ENCODE results near the gene RAB29. TPM values are rescaled to one million over a fixed set of nuclear protein-coding genes. Genes with fewer than 3 reads are reported as not detected.

The RAB29 gene
- total RNA-seq, 1 experiment from 2014 or later: 11.0 TPM

DNA sequence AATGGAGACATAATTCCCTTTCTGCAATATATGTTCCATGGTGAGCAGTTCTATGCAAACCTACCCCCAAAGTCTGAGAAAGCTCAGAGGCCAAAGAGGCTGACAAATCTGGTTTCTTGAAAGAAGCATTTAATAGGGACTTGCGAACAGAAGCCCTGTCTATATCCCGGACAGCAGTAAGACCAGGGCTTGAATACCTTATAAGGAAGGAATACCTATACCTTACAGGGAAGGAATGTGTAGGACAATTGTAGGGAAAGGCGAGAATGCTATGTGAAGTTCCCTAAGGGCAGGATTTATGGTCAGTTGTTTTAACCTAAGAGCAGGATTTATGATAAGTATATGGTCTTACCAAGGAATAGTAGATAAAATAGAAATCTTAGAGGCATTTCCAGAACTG lies 42.7 kb upstream of the RAB29 start (continued):
- TF ChIP-seq, protein P1, sequence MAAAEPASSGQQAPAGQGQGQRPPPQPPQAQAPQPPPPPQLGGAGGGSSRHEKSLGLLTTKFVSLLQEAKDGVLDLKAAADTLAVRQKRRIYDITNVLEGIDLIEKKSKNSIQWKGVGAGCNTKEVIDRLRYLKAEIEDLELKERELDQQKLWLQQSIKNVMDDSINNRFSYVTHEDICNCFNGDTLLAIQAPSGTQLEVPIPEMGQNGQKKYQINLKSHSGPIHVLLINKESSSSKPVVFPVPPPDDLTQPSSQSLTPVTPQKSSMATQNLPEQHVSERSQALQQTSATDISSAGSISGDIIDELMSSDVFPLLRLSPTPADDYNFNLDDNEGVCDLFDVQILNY (CRISPR knock-in tag; IDR thresholded peaks at IDR 0.05): no peak
- TF ChIP-seq NFYB (CRISPR knock-in tag; conservative IDR thresholded peaks at IDR 0.05; ENCODE audit: low read depth) (no peak), ELF4 (CRISPR knock-in tag; IDR thresholded peaks at IDR 0.05; ENCODE audit: low read depth) (no peak), ZNF512 (CRISPR knock-in tag; IDR thresholded peaks at IDR 0.05; ENCODE audit: borderline replicate concordance) (no peak), ZNF416 (CRISPR knock-in tag; IDR thresholded peaks at IDR 0.05) (no peak), JAZF1 (CRISPR knock-in tag; IDR thresholded peaks at IDR 0.05) (no peak), TEAD1 (CRISPR knock-in tag; IDR thresholded peaks at IDR 0.05) (no peak), CREB1 (CRISPR knock-in tag; IDR thresholded peaks at IDR 0.05) (no peak)

DNA sequence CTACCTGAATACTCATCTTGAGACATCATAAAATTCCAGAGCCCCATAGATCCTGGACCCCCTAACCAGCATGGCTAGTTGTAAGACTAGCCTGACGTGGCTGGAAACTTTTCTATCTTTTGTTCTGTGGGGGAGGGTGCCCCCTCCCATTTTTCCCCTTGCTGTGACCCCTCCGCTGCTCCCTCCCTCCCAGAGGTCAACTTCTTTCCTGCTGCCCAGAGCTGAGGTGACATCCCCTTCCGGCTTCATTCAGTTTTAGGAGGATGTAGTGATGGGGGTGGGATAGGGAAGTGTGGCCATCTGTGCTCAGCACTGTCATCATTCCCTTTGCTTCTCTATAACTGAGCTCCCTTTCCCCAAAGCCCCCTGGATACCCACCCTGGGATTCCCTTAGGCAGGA lies 42.1 kb upstream of the RAB29 start:
- ChIA-PET POLR2A (no interaction called here), CTCF (interaction anchor here (0.9 to 2.1 kb wide), 3 partner anchors 25 to 160 kb away, joined by 3 to 6 read pairs (median 3); no protein-coding TSS in a partner anchor)
- DNase-seq (ENCODE audit: low spot score) (no peak), ATAC-seq (no peak)
- Mint-ChIP-seq H3K4me3 (no peak overlapping the region), H3K4me1 (peaks cover 12% of the 10 kb centered on the region), H3K27ac (no peak overlapping the region), H3K27me3 (ENCODE audit: low read depth) (peaks cover 16% of the 10 kb centered on the region; the same call in 1 of the 2 replicates), H3K36me3 (no peaks in the 10 kb centered on the region), H3K9me3 (no peaks in the 10 kb centered on the region)
- TF ChIP-seq CREM (CRISPR knock-in tag; IDR thresholded peaks at IDR 0.05) (no peak), MYBL2 (CRISPR knock-in tag; IDR thresholded peaks at IDR 0.05) (no peak), FOXK1 (CRISPR knock-in tag; IDR thresholded peaks at IDR 0.05) (no peak), GTF2I (CRISPR knock-in tag; conservative IDR thresholded peaks at IDR 0.05) (no peak), ETV6 (CRISPR knock-in tag; IDR thresholded peaks at IDR 0.05) (no peak)

- H3K9me3 Mint-ChIP-seq: no peaks in the 10 kb centered on the region
- CTCF ChIA-PET: interaction anchor here (0.9 kb wide), 1 partner anchor 36 kb away, joined by 3 read pairs; the partner anchor contains the start of gene PM20D1
- TF ChIP-seq NR2C2 (CRISPR knock-in tag; IDR thresholded peaks at IDR 0.05) (peak; percentile 30; the same call in 1 of the 2 replicates), USF1 (CRISPR knock-in tag; IDR thresholded peaks at IDR 0.05) (0 out of 2 replicates have a peak, but pooled peaks have one; percentile 27), RORB (CRISPR knock-in tag; IDR thresholded peaks at IDR 0.05) (no peak)
- H3K27ac Mint-ChIP-seq: peak overlapping the region; percentile 85
- peak; percentile 35 for ATAC-seq
- peaks cover 37% of the 10 kb centered on the region for H3K4me1 Mint-ChIP-seq
- POLR2A ChIA-PET: no interaction called here
- peak overlapping the region; percentile 90 for H3K4me3 Mint-ChIP-seq
- peaks cover 17% of the 10 kb centered on the region for H3K36me3 Mint-ChIP-seq
- DNase-seq (ENCODE audit: low spot score): peak; percentile 61
- peaks cover 16% of the 10 kb centered on the region; the same call in 1 of the 2 replicates for H3K27me3 Mint-ChIP-seq (ENCODE audit: low read depth)
These were observed 38.4 kb upstream of the RAB29 start for GRCh38 chr1:205813755-205814058.

- Mint-ChIP-seq H3K4me1 (peaks cover 37% of the 10 kb centered on the region), H3K27ac (peak within 1 kb of the TSS; percentile 85), H3K27me3 (ENCODE audit: low read depth) (peaks cover 16% of the 10 kb centered on the region; the same call in 1 of the 2 replicates), H3K36me3 (peaks cover 23% of the 10 kb centered on the region), H3K9me3 (no peaks in the 10 kb centered on the region), H3K4me3 (peak within 1 kb of the TSS; percentile 90)
- CTCF ChIA-PET: interaction anchor here (0.9 to 1.0 kb wide), 2 partner anchors 37 to 164 kb away, joined by 3 to 6 read pairs; partner anchors contain the start of gene PM20D1
- ATAC-seq: peak; percentile 87
- DNase-seq (ENCODE audit: low spot score): peak; percentile 92
- POLR2A ChIA-PET: no interaction called here
- TF ChIP-seq ZNF532 (CRISPR knock-in tag; IDR thresholded peaks at IDR 0.05; ENCODE audit: borderline replicate concordance) (no peak), OVOL2 (CRISPR knock-in tag; IDR thresholded peaks at IDR 0.05; ENCODE audit: borderline replicate concordance) (no peak), PRRX2 (CRISPR knock-in tag; IDR thresholded peaks at IDR 0.05) (no peak)
- TF ChIP-seq, protein P2, sequence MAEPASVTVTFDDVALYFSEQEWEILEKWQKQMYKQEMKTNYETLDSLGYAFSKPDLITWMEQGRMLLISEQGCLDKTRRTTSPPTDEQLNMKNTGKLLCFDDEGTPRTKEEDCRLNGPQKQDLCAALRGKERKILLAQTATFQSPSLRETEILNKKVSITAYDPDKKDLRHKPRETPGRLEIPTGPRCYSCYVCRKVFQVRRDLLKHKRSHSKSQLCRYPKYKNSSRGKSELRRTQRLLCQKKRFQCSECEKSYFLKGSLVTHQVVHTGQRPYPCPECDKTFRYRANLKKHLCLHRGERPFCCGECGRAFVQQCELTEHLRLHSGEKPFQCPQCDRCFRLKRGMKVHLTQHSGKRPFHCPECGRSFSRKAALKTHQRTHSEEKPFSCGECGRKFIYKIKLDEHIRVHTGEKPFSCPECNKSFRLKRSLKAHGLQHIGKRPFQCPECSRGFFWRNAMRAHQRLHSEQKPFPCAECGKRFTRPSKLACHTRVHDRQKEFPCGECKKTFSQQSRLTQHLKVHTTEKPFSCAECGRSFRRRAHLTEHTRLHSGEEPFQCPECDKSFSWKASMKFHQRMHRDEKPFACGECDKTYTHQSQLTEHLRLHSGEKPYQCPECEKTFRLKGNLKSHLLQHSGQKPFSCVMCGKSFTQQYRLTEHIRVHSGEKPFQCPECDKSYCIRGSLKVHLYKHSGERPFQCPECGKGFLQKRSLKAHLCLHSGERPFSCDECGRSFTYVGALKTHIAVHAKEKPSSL (CRISPR knock-in tag; conservative IDR thresholded peaks at IDR 0.05): no peak
These were observed 37.8 kb upstream of the RAB29 start, which contains the start of gene SLC41A1 for GRCh38 chr1:205812878-205813754. Gene SLC41A1 (minus strand): TSS chr1:205813198. CDS start chr1:205810441, 2,757 bp downstream.

All from WTC11 (cell line).